GM18498 (cell line): ENCODE results near the gene BTBD10.

ENCODE experiments used
- ATAC-seq: cut with Tn5 transposase; IDR thresholded peaks from one replicate; pipeline ENCODE4 v1.9.1; 2021; ENCODE audit warnings: mild to moderate bottlenecking, moderate library complexity; ENCODE audit not compliant: unreplicated experiment

BTBD10 gene

DNA sequence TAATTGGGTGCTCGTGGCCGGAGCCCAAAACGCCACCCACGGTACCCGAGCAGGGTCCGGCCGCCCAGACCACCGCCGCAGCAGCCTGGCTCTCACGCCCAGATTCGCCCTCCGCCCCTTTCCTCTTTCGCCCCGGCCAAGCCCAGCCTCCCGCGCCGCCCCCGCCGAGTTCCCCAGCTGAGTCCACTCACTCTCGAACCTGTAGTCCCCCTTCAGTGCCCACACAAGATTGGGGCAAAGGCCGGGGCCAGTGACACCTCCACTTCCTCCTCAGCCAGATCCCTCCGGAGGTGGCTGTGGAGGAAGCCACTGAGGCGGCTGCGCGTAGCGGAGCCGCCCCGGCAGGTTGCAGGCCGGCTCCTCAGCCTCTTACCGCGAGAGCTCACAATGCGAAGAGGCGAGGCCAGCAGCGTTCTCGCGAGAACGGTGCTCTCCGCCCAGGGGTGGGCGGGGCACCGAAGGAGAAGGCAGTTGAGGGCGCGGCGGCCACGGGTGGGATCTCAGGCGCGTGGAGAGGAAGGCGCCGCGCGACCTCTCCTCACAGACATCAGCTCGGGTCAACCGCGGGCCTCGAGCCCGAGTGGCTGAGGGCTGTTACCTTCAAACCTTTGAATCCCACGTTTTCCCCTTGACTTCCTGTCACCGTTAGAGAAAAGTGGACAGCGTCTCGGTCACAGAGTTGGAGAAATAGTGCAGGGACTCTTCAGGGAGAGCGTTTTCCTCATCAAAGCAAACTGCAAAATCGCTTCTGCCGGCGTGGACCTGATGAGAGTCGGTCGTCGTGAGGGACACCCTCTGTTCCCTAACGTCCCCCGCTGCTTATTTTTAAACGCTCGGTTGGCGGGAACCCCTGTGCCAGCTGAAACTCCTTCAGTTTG, at the start of gene BTBD10:
Gene BTBD10, minus strand, starts transcription at position 322 of the 878 bp plus-strand sequence. CDS start 18,098 bp downstream, outside the sequence.
- ATAC-seq = peak; percentile 98

DNA sequence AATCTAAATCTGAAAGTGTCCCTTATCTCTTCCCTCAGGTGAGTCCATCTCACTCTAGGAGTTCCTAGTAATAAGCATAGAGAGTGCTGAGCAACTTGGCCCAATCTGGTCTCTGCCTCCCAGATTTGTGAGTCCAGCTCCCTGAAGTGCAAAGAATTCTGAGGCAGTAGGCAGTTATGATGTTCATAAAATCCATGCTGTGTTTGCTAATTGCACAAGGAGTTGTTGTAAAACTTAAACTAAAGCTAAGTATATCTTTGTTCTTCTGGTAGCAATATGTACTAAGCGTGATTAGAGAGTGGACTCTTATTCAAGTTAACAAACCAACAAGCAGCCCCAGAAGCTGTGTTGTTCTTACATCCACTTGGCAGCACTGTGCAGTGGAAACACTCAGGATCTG, 40.4 kb upstream of the BTBD10 start:
- no peak for ATAC-seq

DNA sequence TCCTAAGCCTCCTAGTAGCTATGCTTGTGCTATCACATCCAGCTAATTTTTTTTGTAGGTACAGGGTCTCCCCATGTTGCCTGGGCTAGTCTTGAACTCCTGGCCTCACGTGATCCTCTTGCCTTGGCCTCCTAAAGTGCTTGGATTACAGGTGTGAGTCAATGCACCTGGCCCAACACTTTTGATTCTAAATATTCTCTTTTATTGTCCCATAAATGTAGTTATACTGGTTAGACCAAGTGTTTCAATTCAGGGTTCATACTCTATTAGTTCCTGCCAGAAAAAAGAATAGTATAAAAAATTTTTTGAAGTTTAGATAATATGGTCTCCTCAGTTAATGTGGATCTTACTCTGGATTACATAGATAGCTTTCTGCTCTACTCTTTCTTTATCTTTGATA, 39.5 kb upstream of the BTBD10 start:
- ATAC-seq = no peak

DNA sequence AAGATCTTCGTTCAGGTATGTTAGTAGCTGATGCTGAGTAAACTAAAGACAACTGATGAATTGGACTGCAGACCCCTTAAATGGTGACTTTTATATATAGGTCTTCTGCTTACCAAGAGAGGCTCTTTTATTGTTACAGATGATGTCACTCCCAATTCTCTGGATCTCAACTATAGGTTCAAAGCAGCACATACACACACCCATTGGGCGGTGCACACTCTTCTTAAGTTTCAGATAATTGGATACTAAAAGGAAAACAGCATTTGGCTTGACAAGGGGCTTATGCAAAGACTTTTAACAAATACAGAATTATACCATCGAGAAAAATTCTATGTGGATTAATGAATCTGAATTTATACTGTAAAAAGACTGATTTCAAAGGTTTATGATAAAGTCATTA, 32.9 kb upstream of the BTBD10 start, which contains the start of gene PTH:
Gene PTH, minus strand, starts transcription at position 69 of the 400 bp plus-strand sequence. CDS start 3,142 bp downstream, outside the sequence.
- no peak for ATAC-seq

DNA sequence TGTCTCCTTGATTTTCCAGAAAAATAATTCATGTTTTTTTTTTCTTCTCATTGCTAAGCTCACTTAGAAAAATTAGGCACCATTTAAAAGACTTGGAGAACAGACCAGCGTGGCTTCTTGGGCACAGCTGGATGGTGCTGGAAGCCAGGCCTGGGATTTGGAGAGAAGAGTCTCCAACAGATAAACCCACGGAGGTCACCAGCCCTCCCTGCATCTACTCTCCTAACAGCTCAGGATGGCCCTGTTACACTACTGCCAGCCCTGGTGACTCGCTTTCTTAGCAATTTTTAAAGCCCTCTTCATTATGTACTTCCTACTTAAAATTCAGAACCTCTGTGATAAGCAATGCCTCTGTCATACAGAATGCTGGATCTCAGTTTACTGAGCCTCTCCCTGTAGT, 31.0 kb upstream of the BTBD10 start:
- ATAC-seq = no peak

DNA sequence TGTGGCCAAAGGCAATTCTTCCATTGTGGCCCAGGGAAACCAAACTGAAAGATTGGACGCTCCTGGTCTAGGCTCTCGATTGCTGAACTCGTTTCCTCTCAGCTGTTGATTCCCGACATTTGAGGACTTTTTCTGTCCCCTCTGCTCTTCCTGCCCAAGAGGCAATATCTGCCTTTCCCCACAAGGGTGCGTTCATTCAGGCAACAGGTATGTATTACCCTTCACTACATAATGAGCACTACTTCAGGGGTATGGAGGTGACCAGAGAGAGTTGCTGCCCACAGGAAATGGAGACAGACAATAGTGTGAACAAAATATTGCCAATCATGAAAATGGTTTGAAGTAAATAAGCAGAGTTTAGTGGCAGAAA, 24.6 kb upstream of the BTBD10 start:
- no peak for ATAC-seq

DNA sequence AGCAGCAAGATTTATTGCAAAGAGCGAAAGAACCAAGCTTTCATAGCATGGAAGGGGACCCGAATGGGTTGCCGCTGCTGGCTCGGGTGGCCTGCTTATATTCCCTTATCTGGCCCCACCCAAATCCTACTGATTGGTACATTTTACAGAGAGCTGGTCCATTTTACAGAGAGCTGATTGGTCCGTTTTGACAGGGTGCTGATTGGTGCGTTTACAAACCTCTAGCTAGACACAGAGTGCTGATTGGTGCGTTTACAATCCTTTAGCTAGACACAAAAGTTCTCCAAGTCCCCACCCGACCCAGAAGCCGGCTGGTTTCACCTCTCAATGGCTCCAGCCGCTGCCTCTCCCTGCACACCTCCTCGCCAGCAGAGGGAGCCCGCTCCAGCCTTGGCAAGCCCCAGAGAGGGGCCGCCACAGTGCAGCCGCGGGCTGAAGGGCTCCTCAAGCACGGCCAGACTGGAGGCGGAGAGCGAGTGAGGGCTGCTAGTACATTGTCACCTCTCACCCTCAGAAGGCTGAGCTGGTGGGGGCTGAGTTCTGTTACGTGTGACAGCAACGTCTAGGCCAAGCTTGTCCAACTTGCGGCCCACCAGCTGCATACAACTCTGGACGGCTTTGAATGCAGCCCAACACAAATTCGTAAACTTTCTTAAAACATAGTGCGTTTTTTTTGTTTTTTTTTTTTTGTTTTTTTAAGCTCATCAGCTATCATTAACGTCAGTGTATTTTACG, 24.1 kb upstream of the BTBD10 start:
- ATAC-seq = peak; percentile 47

DNA sequence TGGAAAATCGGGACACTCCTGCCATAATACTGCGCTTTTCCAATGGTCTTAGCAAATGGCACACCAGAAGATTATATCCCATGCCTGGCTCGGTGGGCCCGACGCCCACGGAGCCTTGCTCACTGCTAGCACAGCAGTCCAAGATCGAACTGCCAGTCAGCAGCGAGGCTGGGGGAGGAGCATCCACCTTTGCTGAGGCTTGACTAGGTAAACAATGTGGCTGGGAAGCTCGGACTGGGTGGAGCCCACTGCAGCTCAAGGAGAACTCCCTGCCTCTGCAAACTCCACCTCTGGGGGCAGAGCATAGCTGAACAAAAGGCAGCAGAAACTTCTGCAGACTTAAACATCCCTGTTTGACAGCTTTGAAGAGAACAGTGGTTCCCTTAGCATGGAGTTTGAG, 17.2 kb upstream of the BTBD10 start:
- no peak for ATAC-seq

DNA sequence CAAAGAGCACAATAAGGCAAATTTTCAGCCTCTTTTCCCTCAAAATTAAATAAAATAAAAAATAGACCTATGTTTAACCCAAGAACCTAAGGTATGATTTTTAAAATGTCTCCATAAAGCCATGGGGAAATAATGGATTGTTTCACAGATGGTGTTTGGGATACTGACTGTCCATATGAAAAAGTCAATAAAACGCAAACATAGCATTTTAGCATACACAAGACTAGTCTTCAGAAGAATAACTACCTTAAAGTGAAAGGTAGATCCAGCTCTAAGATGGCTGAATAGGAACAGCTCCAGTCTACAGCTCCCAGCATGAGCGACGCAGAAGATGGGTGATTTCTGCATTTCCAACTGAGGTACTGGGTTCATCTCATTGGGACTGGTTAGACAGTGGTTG, 16.7 kb upstream of the BTBD10 start:
- ATAC-seq = no peak

DNA sequence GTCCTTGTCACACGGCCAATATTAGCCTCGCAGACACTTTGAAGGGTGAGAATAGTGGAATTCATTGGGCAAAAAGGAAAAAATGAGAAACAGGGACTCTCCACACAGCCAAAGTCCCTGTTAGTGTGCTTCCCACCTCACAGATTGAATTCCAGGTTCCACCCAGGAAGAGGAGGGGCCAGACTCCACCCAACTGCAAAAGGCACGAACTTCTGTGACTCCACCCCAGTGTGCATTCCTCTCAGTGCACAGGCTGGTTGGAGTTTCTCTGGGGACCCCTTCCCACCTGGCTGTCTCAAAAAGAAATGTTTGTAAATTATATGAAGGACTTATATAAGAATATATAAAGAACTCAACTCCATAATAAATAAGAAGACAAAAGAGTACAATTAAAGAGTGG, 12.1 kb upstream of the BTBD10 start:
- ATAC-seq = no peak

DNA sequence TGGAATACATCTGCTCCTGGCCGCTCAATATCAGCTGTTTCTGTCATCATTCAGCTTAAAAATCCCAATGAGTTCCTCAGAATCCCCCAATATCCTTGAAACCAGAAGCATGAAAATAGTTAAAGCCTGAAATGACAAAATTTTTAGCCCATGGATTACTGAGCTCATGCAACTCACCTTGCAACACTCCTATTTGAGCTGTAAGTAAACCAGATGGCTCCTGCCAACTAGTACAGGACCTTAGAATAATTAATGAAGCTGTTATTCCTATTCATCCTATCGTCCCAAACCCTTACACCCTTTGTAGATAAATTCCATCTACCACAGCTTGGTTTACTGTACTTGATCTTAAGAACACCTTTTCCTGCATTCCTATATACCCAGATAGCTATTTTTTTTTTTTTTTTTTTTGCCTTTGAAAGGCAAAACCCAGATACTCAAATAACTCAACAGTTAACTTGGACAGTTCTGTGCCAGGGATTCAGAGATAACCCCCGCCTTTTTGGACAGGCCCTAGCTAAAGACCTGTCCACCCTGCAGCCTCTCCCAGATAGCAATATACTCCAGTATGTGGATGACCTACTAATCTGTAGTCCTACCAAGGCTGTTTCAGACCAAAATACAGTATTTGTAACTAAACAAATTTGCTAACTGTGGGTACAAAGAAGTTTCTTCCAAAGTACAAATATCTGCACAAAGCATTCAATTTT, 10.1 kb upstream of the BTBD10 start:
- no peak for ATAC-seq

DNA sequence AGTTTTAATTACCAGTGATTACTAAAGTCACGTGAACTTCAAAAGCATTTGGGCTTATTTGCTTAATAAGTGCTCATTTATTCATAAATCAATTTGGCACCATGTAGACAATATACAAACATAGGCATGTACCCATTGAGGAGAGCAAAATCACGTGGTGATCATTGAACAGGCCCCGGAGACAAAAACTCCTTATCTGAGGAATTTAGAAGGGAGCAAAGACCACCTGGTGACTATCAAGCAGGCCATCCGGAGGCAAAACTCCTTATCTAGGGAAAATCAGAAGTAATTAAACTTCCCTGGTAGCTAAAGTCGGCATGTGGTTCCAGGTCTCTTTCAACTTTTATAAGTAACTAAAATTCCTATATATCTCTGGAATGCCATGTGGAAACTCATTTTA, 5.7 kb upstream of the BTBD10 start:
- ATAC-seq = no peak

DNA sequence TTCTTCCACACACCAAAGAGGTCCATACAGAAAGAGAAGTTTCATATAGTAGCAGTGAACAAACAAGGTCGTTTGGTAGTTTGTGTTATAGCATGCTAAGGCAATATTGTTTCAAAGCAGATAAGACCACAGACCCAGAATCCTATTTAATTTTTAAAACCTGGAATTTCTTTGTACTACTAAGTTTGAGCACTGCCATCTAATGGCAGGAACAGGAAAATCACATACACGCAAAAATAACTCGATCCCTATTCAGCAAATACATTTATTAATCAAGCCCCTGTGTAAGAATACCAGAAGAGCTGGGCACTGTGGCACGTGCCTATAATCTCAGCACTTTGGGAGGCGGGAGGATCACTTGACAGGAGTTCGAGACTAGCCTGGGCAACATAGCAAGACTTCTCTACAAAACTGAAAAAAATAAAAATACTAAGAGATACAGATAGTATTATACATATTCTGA, 2.9 kb upstream of the BTBD10 start:
- no peak for ATAC-seq

DNA sequence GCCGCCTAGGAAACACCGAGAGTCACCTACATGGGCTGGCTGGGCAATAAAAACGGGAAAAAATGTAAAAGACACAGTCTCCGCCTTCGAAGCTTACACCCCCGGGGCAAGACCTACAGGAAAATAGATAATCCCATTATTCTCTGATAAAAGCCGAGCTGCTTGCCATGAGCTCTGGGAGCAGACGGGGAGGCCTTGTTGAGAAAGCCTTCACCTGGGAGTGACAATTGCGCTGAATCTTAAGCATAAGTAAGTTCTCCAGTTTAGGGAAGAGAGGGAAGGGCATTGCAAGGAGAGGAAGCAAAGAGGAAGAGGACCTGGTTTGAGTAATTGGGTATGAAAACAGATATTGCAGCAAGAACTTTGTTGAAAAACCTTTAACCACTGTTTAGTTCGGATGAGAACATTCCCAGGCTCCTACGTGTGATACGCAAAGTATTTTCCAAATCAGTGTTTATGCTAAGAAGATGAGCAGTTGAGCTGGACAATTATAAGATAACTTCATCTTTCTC, 813 bp upstream of the BTBD10 start:
- ATAC-seq = no peak

DNA sequence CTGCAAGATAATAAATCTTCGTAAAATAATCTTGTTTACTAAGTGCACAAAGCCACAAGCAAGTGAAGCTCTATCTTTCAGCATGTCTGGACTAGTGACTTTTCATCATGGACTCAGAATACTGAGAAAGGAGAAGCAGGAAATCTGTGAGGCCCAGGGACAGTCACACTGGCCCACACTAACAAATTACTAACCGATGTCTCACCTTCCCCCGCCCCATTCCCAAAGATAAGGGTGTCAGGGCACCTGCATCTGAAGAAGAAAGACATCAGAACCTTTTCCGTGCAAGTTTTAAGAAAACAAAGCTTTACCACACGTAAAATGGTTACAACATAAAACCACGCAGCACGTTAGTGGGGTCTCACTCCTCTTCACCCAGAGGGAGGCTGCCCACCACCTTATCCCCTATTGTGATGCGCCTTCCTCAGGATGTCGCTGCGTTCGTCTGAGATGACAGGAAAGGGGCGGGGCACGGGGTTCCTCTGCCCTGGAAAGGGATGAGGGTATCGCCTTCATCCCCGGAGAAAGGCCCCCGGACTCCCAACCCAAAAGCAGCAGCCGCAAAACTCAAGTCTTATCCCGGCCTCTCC, 616 bp downstream of the BTBD10 start:
- ATAC-seq = peak; percentile 35

DNA sequence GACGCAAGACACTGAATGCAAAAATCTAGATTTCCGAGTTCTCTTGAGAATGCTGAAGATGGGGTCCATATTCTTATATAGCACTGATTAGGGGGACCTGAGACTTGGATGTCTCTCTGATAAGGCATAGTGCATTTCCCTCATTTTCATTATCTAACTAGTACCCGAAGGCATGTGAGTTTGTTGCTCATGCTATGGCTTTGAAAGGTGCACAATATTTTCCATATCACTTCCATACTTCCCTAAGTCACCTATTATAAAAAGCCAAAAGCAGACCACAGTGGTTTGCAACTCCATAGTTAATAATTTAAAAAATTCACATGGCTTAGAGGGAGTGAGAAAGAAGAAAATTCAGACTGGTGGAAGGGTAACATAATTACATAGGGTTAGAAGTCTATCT, 1.7 kb downstream of the BTBD10 start:
- no peak for ATAC-seq

DNA sequence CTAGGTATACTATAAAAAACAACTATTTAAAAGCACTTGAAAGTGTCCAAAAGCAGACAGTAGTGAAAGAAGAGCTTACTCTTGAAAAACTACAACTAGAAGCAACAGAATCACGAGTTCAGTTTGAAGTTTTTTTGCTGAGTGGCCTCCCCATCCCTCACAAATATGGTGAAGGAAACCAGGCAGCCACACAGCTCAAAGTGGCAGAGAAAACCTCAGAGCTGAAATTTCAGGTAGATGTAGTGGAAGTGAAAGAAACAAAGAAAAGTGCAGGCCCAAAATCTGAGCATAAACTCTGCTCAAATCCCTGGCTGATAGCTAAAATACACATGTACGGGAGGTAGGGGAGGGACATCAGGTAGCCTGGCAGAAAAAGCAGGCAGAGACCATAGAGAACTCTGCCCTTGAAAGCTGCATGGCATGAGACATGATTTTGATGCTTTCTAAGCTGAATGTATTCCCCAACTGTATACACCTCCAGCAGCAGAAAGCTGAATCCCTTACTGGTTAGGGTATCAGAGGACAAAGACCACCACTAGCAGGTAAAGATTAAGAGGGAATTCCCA, 12.1 kb downstream of the BTBD10 start:
- ATAC-seq = peak; percentile 70

DNA sequence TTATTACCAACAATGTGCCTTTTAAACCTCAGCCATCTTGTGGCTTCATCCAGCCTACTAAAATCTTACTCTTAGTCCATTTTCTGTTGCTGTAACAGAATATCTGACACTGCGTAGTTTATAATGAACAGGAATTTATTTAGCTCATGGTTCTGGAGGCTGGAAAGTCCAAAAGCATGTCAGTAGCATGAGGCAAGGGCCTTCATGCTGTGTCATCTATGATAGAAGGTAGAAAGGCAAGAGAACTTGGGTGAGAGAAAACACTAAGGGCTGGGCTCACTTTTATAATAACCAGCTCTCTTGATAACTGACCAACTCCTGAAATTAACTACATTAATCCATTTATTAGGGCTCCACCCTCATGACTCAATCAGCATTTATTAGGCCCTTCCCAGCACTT, 13.5 kb downstream of the BTBD10 start:
- no peak for ATAC-seq

DNA sequence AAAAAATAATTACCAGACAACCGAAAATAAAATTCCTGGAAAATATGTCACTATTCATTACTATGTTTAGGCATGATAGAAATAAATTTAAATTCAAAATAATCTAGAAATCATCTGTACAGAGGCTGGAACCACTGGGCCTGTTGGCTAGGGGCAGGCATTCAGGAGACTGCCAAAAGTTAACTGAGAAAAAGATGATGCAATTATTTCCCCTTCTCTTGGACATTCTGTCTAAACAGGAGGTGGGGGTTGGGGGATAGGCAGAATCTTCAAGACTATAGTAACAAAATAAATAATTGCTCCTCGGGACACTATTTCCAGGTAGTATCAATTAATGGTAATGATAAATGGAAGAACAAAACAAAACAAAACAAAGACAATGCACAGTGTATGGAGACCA, 14.1 kb downstream of the BTBD10 start:
- no peak for ATAC-seq

DNA sequence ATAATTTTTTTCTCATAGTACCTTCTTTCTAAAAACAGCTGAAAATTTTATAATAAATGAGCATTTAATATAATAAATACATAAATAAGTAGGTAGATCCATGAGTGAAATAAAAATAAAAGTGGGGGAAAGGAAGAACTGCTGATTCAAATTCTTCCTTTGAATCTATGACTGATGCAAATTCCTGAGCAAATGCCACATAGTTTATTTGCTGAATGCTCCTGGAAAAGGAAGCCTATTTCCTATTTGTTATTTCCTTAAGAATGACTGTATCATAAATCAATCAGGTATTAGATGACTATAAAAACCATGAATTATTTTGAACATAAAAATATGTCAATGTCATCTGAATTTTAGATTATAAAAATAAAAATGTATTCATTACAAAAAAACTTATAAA, 16.6 kb downstream of the BTBD10 start:
- ATAC-seq = no peak
